Neural cell (in vitro differentiated cells): ENCODE results near the gene ATRAID. TPM values are rescaled to one million over a fixed set of nuclear protein-coding genes. Genes with fewer than 3 reads are reported as not detected.

Experiments used
- H2AFZ ChIP-seq: fragments of 200-600, 300-800 bp; sonication (generic), shearing (Covaris generic); 2 replicates; pipeline ENCODE4 v1.6.0; 2014; ENCODE audit warnings: low read depth, mild to moderate bottlenecking, antibody characterized with exemption, low read length, moderate library complexity
- H3F3A ChIP-seq: fragments of 200-600 bp; shearing (Covaris generic); 2 replicates; pipeline ENCODE4 v1.6.1; 2016; ENCODE audit warnings: mild to moderate bottlenecking, moderate library complexity, mixed read lengths, antibody characterized with exemption, low read length; ENCODE audit not compliant: insufficient read depth, poor library complexity, severe bottlenecking
- H3K27ac ChIP-seq: fragments of 200-600, 300-800 bp; sonication (generic), shearing (Covaris generic); 2 replicates; pipeline ENCODE4 v1.5.1; 2014; ENCODE audit warnings: mild to moderate bottlenecking, low read length, moderate library complexity
- H3K27me3 ChIP-seq: fragments of 300-800, 200-600 bp; sonication (generic), shearing (Covaris generic); 2 replicates; pipeline ENCODE4 v1.6.0; 2014; ENCODE audit warnings: mild to moderate bottlenecking, low read depth, low read length, moderate library complexity; ENCODE audit not compliant: insufficient read depth
- H3K36me3 ChIP-seq: fragments of 300-800, 200-600 bp; sonication (generic), shearing (Covaris generic); 2 replicates; pipeline ENCODE4 v1.5.1; 2014; ENCODE audit warnings: mild to moderate bottlenecking, antibody characterized with exemption, low read length, moderate library complexity; ENCODE audit not compliant: insufficient read depth
- H3K4me2 ChIP-seq: fragments of 300-800, 200-600 bp; sonication (generic), shearing (Covaris generic); 2 replicates; pipeline ENCODE4 v1.6.0; 2014; ENCODE audit warnings: mild to moderate bottlenecking, low read length
- H3K4me3 ChIP-seq: fragments of 300-800, 200-600 bp; sonication (generic), shearing (Covaris generic); 2 replicates; pipeline ENCODE4 v1.5.1; 2014; ENCODE audit warnings: mild to moderate bottlenecking, low read length, moderate library complexity
- H3K79me2 ChIP-seq: fragments of 200-600 bp; shearing (Covaris generic); replicated peaks from 2 replicates; pipeline ENCODE4 v1.6.0; 2014; ENCODE audit warnings: mild to moderate bottlenecking, low read length, moderate library complexity; ENCODE audit not compliant: insufficient read depth
- H3K9ac ChIP-seq: fragments of 300-800, 200-600 bp; sonication (generic), shearing (Covaris generic); 2 replicates; pipeline ENCODE4 v1.6.1; 2016; ENCODE audit warnings: mild to moderate bottlenecking, low read length, mixed read lengths
- H3K9me2 ChIP-seq: fragments of 200-600 bp; shearing (Covaris generic); 2 replicates; pipeline ENCODE4 v1.6.1; 2016; ENCODE audit warnings: mild to moderate bottlenecking, low read length, mixed read lengths; ENCODE audit not compliant: insufficient read depth
- H3K9me3 ChIP-seq: fragments of 200-600, 300-800 bp; sonication (generic), shearing (Covaris generic); 2 replicates; pipeline ENCODE4 v1.6.1; 2016; ENCODE audit warnings: mild to moderate bottlenecking, mixed run types, low read length, moderate library complexity, mixed read lengths
- H4K20me1 ChIP-seq: fragments of 200-600 bp; shearing (Covaris generic); 2 replicates; pipeline ENCODE4 v1.6.1; 2016; ENCODE audit warnings: mild to moderate bottlenecking, mixed run types; ENCODE audit not compliant: insufficient read depth
- EP300 ChIP-seq: fragments of 450-650 bp; conservative IDR thresholded peaks from 2 replicates; pipeline ENCODE4 v1.6.1; 2014; ENCODE audit warnings: antibody characterized with exemption, mild to moderate bottlenecking, moderate library complexity; ENCODE audit not compliant: poor library complexity, severe bottlenecking
- EZH2 ChIP-seq: fragments of 200-600, 300-800 bp; shearing (Covaris generic), sonication (generic); IDR thresholded peaks from 2 replicates; pipeline ENCODE4 v1.6.1; 2014; ENCODE audit warnings: antibody characterized with exemption, low read length, borderline replicate concordance, mild to moderate bottlenecking; ENCODE audit not compliant: insufficient read depth, poor library complexity, severe bottlenecking
- MXI1 ChIP-seq: fragments of 450-650 bp; conservative IDR thresholded peaks from 2 replicates; pipeline ENCODE4 v1.6.1; 2014; ENCODE audit warnings: antibody characterized with exemption, mild to moderate bottlenecking; ENCODE audit not compliant: poor library complexity, severe bottlenecking
- POLR2AphosphoS5 ChIP-seq: IDR thresholded peaks from 2 replicates; pipeline ENCODE4 v1.6.1; 2012
- RAD21 ChIP-seq: fragments of 450-650 bp; conservative IDR thresholded peaks from 2 replicates; pipeline ENCODE4 v1.6.1; 2014; ENCODE audit warnings: antibody characterized with exemption, mild to moderate bottlenecking, moderate library complexity
- SMC3 ChIP-seq: fragments of 450-650 bp; conservative IDR thresholded peaks from 2 replicates; pipeline ENCODE4 v1.6.1; 2014; ENCODE audit warnings: antibody characterized with exemption, mild to moderate bottlenecking, moderate library complexity; ENCODE audit not compliant: poor library complexity
- TAF1 ChIP-seq: IDR thresholded peaks from 2 replicates; pipeline ENCODE4 v1.6.1; 2012; ENCODE audit warnings: low read depth
- polyA plus RNA-seq: library from polyadenylated mRNA; depleted of rRNA; stranded (reverse); fragments of >200 nt; gene quantifications from 2 replicates; pipeline ENCODE4 v1.2.3, GENCODE V29; 2014
- TF ChIP-seq, protein P1 (sequence below): fragments of 450-650 bp; IDR thresholded peaks from 2 replicates; pipeline ENCODE4 v1.5.1; 2014; ENCODE audit warnings: antibody characterized with exemption, mild to moderate bottlenecking, moderate library complexity; ENCODE audit not compliant: poor library complexity, severe bottlenecking
- TF ChIP-seq, protein P2 (sequence below): IDR thresholded peaks from 2 replicates; pipeline ENCODE4 v1.6.1; 2012; ENCODE audit warnings: borderline replicate concordance

Gene ATRAID
- polyA plus RNA-seq, 1 donor from 2014 or later, result 94.3 TPM

DNA sequence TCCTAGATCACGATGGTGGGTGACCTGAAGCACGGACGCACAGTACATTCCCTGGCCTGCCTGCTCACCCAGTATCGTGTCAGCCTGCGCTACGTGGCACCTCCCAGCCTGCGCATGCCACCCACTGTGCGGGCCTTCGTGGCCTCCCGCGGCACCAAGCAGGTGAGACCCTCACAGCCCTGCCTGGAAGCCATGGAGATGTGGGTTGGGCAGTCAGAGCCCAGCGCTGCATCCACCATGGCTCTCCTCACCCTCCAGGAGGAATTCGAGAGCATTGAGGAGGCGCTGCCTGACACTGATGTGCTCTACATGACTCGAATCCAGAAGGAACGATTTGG lies 30.7 kb downstream of the ATRAID start:
- H3K9me2 ChIP-seq, result no peaks in the 10 kb centered on the region

DNA sequence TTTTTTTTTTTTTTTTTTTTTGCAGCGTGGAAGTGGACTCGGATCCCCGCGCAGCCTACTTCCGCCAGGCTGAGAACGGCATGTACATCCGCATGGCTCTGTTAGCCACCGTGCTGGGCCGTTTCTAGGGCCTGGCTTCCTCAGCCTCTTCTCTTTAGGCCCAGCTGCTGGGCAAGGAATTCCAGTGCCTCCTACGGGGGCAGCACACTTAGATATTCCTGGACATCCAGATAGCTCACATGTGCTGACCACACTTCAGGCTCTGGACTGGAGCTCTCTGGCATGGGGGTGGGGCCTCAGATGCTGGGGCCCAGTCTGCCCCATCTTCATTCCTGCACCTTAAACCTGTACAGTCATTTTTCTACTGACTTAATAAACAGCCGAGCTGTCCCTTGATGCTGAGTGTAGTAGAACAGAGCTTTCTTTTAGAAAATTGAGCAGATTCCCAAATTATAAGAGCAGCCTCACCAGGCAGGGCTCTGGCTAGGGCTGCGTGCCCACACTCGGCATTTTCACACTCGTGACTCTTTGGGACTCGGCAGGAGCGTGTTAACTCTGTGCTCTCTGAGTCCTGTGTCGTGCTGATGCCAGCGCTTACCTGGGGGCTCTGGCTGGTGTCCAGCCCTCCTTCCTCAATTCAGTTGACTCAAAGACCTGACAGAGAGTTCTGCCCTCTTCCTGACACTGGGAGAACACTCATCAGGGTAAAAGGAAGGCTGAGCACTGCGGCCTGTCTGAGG lies 31.7 kb downstream of the ATRAID start:
- Histone ChIP-seq H3K27me3 (no peaks in the 10 kb centered on the region), H3K79me2 (no peaks in the 10 kb centered on the region), H3K4me2 (no peak overlapping the region), H4K20me1 (no peaks in the 10 kb centered on the region), H3K9me3 (no peaks in the 10 kb centered on the region), H3F3A (no peaks in the 10 kb centered on the region), H3K4me3 (no peak overlapping the region), H3K9me2 (no peaks in the 10 kb centered on the region), H3K9ac (no peak overlapping the region), H3K36me3 (no peaks in the 10 kb centered on the region), H2AFZ (no peak overlapping the region), H3K27ac (no peak overlapping the region)
- TF ChIP-seq MXI1 (no peak), EP300 (no peak), SMC3 (no peak), RAD21 (no peak), TAF1 (no peak), POLR2AphosphoS5 (no peak), EZH2 (no peak)
- TF ChIP-seq, protein P1, sequence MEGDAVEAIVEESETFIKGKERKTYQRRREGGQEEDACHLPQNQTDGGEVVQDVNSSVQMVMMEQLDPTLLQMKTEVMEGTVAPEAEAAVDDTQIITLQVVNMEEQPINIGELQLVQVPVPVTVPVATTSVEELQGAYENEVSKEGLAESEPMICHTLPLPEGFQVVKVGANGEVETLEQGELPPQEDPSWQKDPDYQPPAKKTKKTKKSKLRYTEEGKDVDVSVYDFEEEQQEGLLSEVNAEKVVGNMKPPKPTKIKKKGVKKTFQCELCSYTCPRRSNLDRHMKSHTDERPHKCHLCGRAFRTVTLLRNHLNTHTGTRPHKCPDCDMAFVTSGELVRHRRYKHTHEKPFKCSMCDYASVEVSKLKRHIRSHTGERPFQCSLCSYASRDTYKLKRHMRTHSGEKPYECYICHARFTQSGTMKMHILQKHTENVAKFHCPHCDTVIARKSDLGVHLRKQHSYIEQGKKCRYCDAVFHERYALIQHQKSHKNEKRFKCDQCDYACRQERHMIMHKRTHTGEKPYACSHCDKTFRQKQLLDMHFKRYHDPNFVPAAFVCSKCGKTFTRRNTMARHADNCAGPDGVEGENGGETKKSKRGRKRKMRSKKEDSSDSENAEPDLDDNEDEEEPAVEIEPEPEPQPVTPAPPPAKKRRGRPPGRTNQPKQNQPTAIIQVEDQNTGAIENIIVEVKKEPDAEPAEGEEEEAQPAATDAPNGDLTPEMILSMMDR, result no peak

More for the DNA sequence above, 30.7 kb downstream of the ATRAID start:
- Histone ChIP-seq H3K9ac (no peak overlapping the region), H3K4me3 (no peak overlapping the region), H3K9me3 (no peaks in the 10 kb centered on the region), H2AFZ (no peak overlapping the region), H4K20me1 (no peaks in the 10 kb centered on the region), H3F3A (no peaks in the 10 kb centered on the region), H3K4me2 (no peak overlapping the region), H3K27me3 (no peaks in the 10 kb centered on the region), H3K79me2 (no peaks in the 10 kb centered on the region), H3K27ac (no peak overlapping the region), H3K36me3 (no peaks in the 10 kb centered on the region)
- TF ChIP-seq, protein P1, result no peak
- TF ChIP-seq EZH2, result no peak
- TF ChIP-seq, protein P2, sequence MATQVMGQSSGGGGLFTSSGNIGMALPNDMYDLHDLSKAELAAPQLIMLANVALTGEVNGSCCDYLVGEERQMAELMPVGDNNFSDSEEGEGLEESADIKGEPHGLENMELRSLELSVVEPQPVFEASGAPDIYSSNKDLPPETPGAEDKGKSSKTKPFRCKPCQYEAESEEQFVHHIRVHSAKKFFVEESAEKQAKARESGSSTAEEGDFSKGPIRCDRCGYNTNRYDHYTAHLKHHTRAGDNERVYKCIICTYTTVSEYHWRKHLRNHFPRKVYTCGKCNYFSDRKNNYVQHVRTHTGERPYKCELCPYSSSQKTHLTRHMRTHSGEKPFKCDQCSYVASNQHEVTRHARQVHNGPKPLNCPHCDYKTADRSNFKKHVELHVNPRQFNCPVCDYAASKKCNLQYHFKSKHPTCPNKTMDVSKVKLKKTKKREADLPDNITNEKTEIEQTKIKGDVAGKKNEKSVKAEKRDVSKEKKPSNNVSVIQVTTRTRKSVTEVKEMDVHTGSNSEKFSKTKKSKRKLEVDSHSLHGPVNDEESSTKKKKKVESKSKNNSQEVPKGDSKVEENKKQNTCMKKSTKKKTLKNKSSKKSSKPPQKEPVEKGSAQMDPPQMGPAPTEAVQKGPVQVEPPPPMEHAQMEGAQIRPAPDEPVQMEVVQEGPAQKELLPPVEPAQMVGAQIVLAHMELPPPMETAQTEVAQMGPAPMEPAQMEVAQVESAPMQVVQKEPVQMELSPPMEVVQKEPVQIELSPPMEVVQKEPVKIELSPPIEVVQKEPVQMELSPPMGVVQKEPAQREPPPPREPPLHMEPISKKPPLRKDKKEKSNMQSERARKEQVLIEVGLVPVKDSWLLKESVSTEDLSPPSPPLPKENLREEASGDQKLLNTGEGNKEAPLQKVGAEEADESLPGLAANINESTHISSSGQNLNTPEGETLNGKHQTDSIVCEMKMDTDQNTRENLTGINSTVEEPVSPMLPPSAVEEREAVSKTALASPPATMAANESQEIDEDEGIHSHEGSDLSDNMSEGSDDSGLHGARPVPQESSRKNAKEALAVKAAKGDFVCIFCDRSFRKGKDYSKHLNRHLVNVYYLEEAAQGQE, result no peak
- TF ChIP-seq RAD21, result no peak
- no peak for TF ChIP-seq SMC3
